Temporal lobe (tissue), 2 donors: ENCODE measurements around the gene FOXI3. TPM values are rescaled to one million over a fixed set of nuclear protein-coding genes. Genes with fewer than 3 reads are reported as not detected.

Source experiments
- small RNA-seq: library from RNA; depleted of rRNA; stranded (forward); fragments of <200 nt; gene quantifications from one replicate; pipeline ENCODE3, GENCODE V24; 2014; ENCODE audit warnings: low replicate concordance
- total RNA-seq: library from RNA; depleted of rRNA; stranded (reverse); fragments of >200 nt; gene quantifications from one replicate; pipeline ENCODE4 v1.2.3, GENCODE V29; 2014

Gene FOXI3
- total RNA-seq, 1 donor from 2014 or later = 0.25 TPM

Small RNA genes within 50 kb of the gene (small RNA-seq; reads per million reads assigned to genes)
- not detected for gene RNU6-1007P

Other genes with a start within 250 kb of the FOXI3 start
- gene EIF2AK3, start 174.8 kb upstream of the FOXI3 start, total RNA-seq = 26.1 TPM
- gene RPIA, start 239.0 kb upstream of the FOXI3 start, total RNA-seq = 8.1 TPM